ENCODE results near the gene ZC3H12C.

The ZC3H12C gene

DNA sequence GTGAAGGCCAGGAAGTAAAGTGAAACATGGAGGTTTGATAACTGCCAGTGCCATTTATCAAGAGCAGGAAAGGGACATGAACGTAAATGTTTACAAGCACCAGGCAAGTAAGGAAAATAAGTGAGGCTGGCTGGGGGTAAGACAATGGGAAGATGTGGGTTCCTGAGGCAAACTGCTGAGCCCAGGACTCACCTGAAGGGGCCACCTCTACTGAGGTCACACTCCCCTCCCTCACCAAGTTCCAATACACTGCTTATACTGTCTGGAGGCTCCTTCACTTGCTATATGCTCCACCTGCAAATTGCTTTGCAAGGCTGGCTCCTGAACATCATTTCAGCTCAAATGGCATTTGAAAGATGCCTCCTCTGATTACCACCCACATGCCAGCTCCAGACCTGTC, 10.3 kb upstream of the ZC3H12C start:
- in situ Hi-C loops (cut with MboI; ENCODE audit: low sequenced_read_pairs) = no loop called here
- peaks cover 4% of the 10 kb centered on the region; the same call in 1 of the 2 replicates for H3K4me1 ChIP-seq
- H3K4me3 ChIP-seq = no peak overlapping the region
- peaks cover 6% of the 10 kb centered on the region for H3K9me3 ChIP-seq
- no peaks in the 10 kb centered on the region for H3K36me3 ChIP-seq (replicated peaks)
- peaks cover 10% of the 10 kb centered on the region for H3K27me3 ChIP-seq (ENCODE audit: low read depth)
- no peak for DNase-seq (ENCODE audit: low spot score in 2 of 2)

DNA sequence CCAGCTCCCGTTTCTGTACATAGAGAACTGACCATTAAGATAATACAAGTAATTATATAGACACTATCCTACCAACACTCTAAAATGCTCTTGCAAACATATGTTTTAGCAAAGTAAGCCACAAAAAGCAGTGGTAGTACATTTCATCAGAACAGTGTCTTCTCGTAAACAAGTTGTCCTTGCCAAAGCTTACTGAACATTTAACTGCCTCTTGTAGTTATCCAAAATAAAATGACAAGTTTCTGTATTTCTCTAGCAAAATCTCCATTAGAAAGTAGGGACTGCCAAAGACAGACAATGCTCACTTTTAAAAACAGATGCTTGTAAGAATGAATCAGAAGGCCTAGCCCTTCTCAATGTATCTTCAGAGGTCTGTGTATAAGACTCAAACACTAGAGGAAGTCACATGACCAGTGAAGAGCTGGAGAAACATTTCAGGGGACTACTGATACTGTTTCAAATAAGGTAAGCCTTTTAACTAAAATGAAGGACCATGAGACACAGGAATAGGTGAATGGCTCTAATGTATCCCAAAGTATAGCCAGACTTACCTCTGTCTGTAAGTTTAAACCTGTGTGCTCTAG, 7.8 kb upstream of the ZC3H12C start:
- no peaks in the 10 kb centered on the region for H3K36me3 ChIP-seq (replicated peaks)
- DNase-seq (ENCODE audit: low spot score in 2 of 2) = no peak
- H3K27me3 ChIP-seq (ENCODE audit: low read depth) = peaks cover 31% of the 10 kb centered on the region
- no peaks in the 10 kb centered on the region for H3K9me3 ChIP-seq
- in situ Hi-C loops (cut with MboI; ENCODE audit: low sequenced_read_pairs) = no loop called here
- H3K4me3 ChIP-seq = no peak overlapping the region
- H3K4me1 ChIP-seq = no peaks in the 10 kb centered on the region

DNA sequence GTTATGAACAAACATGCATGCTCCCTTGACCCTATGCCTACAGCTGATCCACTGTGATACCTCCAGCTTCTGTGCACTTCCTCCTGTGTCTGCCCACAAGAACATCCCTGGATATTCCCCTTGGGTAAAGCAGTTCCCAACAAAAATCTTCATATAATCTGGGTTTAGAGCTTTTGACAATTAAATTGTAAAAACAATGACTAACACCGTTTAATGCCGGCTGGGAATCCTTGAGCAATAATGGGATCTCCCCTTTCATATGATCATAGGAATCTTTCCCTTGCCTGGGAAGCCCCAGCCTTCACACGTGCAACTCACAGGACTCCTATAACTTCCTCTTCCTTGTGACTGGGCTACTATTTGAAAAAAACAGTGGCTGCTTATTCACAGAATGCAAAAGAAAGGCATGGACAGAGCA, 6.3 kb upstream of the ZC3H12C start:
- in situ Hi-C loops (cut with MboI; ENCODE audit: low sequenced_read_pairs) = no loop called here
- H3K27me3 ChIP-seq (ENCODE audit: low read depth) = peaks cover 31% of the 10 kb centered on the region
- peaks cover under 1% of the 10 kb centered on the region; the same call in 1 of the 2 replicates for H3K4me1 ChIP-seq
- H3K9me3 ChIP-seq = no peaks in the 10 kb centered on the region
- H3K36me3 ChIP-seq (replicated peaks) = no peaks in the 10 kb centered on the region
- DNase-seq (ENCODE audit: low spot score in 2 of 2) = no peak
- no peak overlapping the region for H3K4me3 ChIP-seq

DNA sequence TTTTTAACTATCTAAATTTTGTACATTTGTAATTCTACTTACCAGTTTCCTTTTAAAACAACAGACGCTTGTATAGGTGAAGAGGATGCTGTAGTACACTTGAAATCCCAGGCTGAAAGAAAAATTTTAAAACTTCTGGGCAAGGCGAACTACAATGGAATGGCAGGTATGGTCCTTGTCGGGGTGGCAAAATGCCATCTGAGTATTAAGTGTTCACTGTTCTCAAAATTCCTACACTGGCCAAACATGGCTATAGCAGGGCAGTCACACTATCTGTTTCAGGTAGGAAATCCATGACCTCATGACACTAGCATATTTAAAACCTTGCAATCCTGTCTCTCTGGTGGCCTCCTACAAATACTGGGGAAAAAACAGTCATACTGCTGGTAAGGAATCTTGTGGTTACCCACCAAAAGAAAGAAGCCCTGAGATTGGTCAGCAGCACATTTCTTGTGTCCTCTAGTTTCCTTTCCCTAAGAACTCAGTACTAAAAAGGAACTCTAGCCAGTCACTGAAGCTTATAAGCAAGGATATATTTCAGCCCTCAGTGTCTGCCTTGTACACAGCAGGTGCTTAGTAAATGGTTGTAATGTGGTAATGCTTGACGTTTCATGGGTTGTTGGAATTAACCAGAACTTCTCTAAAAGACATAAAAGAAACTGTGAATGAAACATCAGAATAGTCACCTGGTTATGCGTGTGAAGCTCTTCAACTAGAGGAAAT, 5.2 kb upstream of the ZC3H12C start:
- peaks cover 29% of the 10 kb centered on the region for H3K27me3 ChIP-seq (ENCODE audit: low read depth)
- no peak for DNase-seq (ENCODE audit: low spot score in 2 of 2)
- no peaks in the 10 kb centered on the region for H3K36me3 ChIP-seq (replicated peaks)
- no peak overlapping the region for H3K4me3 ChIP-seq
- in situ Hi-C loops (cut with MboI; ENCODE audit: low sequenced_read_pairs) = no loop called here
- H3K4me1 ChIP-seq = peaks cover 5% of the 10 kb centered on the region; the same call in 1 of the 2 replicates
- no peaks in the 10 kb centered on the region for H3K9me3 ChIP-seq

DNA sequence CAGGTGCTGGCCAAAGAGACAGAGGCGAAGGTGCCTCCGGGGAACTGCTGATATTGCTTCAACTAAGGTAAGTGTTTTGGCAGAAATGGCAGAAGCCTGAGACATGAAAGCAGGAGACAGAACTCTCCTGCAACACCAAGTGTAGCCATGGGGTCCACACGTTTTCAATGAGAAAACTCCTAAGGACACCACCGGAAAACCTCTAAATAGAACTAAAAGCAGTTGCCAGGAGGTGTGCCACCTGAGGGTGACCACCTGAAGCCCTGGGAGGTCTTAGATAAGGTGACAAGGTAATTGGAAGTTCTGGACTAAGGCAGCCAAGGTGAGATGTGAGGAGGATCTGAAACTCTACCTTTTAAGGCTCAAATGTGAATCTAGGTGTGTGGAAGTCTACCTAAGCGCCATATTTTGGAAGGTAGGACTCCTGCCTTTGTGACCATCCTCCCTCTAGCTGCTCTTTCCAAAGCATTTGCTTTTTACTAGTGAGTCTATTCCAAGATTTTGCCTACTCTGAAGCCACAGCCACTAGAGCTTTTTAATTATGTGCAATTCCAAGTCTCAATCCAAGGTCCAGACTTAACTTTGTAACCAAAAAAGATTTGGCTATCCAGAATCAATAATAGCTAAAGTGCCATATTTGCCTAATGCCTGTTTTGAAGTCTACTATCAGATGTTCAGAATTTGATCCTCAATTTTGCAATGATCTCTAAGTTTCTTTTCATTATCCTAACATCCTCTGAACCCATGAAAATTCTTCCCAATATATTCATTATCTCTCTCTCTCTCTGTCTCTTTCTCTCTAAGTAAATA, 4.5 kb upstream of the ZC3H12C start:
- Histone ChIP-seq H3K9me3 (no peaks in the 10 kb centered on the region), H3K36me3 (replicated peaks) (no peaks in the 10 kb centered on the region), H3K4me1 (peaks cover 5% of the 10 kb centered on the region; the same call in 1 of the 2 replicates), H3K4me3 (no peak overlapping the region), H3K27me3 (ENCODE audit: low read depth) (peaks cover 29% of the 10 kb centered on the region)
- in situ Hi-C loops (cut with MboI; ENCODE audit: low sequenced_read_pairs) = no loop called here
- DNase-seq (ENCODE audit: low spot score in 2 of 2) = no peak

DNA sequence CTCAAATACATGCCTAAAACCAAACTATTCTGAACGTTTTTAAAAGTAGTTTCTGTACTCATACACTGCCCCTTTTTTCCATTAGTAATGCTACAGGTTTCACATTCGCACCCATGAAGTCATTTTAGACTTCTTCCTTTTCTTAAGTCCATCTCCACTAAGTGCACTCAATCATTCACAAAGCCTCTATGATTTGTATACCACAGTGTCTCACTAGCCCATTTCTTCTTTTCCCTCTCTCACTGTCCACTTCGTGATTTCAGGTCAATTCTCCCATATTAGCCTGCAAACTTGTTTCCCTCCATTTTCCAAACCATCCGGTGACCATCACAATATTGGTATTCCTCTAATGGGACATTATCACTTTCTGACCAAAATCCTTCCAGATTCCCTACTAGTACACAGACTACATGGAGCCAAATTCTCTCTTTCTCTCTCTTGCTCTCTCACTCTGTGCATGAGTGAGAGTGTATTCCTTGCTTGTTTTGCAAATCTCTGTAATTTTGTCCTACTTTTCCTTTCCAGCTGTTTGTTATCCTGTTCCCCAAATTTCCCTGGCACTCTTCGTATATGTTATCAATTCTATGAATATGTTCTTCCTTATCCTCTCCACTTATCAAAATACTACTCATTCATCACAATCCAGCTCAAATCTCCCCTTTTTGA, 3.4 kb upstream of the ZC3H12C start:
- DNase-seq (ENCODE audit: low spot score in 2 of 2) = no peak
- H3K36me3 ChIP-seq (replicated peaks) = no peaks in the 10 kb centered on the region
- peaks cover 29% of the 10 kb centered on the region for H3K27me3 ChIP-seq (ENCODE audit: low read depth)
- no peaks in the 10 kb centered on the region for H3K9me3 ChIP-seq
- H3K4me3 ChIP-seq = no peak overlapping the region
- peaks cover 10% of the 10 kb centered on the region; the same call in 1 of the 2 replicates for H3K4me1 ChIP-seq
- in situ Hi-C loops (cut with MboI; ENCODE audit: low sequenced_read_pairs) = no loop called here

DNA sequence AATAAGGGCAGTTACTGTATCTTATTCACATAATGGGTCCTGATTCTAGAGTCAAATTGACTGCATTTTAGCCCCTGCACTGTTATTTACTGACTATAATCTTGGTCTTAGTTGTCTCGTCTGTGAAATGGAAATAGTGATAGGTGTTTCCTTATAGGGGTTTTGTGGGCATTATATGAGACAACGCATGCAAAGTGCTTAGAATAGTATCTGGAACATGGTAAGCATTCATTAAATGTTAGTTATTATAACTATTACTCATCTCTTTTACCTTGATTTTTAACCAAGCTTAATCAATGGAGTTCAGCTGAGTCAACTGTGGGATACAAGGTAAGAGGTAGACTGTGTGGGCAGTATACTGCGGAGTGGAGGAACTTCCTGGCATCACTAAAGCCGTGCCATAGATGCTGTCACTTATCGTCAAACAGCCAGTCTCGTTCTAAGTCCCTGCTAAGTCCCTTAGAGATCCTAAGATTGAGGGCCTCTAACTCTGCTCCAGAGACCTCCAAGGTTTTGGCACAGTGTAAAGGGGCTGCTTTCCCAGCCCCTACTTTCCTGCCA, 2.6 kb upstream of the ZC3H12C start:
- Histone ChIP-seq H3K36me3 (replicated peaks) (no peaks in the 10 kb centered on the region), H3K9me3 (no peaks in the 10 kb centered on the region), H3K4me3 (no peak overlapping the region), H3K4me1 (peaks cover 10% of the 10 kb centered on the region; the same call in 1 of the 2 replicates), H3K27me3 (ENCODE audit: low read depth) (peaks cover 29% of the 10 kb centered on the region)
- in situ Hi-C loops (cut with MboI; ENCODE audit: low sequenced_read_pairs) = no loop called here
- DNase-seq (ENCODE audit: low spot score in 2 of 2) = no peak

DNA sequence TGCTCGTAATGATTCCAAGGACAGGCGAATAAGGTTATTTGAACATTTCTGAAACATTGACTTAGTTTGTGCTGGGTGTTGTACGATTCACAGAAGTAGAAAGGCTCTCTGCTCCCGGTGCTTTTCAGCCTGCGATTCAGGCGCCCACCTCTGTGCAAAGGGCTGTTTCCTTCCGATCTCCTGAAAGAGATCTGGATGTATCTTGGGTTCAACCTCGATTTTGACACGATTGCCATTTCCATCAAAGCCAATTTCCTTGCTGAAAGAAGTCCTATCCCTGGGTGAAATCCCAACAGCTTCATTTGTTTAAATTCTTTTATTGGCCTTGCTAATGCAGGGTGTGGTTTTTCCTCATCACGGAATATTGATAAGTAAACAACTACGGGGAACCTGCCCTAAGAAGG, 1.1 kb upstream of the ZC3H12C start:
- peak; percentile 6 to 27 for DNase-seq (ENCODE audit: low spot score in 2 of 2)
- in situ Hi-C loops (cut with MboI; ENCODE audit: low sequenced_read_pairs) = no loop called here

DNA sequence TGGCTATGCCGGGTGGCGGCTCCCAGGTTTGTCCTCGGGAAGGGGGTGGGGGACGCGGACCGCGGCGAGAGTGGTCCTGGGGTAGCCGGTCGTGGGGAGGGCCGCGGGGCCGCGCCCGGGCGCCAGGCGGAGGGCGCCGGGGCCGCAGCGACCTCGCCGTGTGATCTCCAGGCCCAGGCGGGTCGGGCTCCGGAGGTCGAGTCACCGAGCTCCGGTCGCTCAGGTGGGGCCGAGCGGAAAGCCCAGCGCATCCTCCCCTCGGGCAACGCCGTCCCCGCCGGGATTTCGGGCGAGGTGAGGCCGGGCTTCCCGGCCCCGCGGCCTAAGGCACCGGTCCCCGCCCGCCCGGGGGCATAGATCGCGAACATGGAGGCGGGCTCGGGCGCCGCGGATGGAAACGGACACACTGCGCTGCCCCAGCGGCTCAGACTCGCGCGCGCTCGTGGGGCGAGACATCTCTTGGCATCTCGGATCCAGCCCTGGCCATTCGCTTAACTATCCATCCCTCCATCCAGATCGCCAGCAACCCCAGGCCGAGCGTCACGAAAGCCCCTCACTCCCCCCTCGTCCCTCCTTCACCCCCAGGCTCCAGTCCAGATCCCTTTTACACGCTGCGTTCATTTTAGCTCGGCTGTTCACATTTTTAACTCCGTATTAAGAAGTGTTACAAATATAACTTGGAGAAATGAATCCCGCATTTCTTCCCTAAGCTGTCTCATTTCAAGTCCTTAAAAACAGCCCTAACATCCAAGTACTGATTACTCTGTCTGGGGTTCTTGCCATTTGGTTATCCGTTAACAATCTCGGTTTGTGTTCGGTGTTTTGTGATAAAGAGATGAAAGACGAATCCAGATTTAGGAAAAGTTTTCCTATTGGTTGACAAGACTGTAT, 460 bp downstream of the ZC3H12C start:
- peaks cover 10% of the 10 kb centered on the region; the same call in 1 of the 2 replicates for H3K4me1 ChIP-seq
- peak overlapping the region; percentile 51 for H3K4me3 ChIP-seq
- peak; percentile 30 to 66 for DNase-seq (ENCODE audit: low spot score in 2 of 2)
- no peaks in the 10 kb centered on the region; the same call in 1 of the 2 replicates for H3K36me3 ChIP-seq (replicated peaks)
- no peaks in the 10 kb centered on the region for H3K9me3 ChIP-seq
- in situ Hi-C loops (cut with MboI; ENCODE audit: low sequenced_read_pairs) = no loop called here
- peaks cover 14% of the 10 kb centered on the region for H3K27me3 ChIP-seq (ENCODE audit: low read depth)

More for the DNA sequence above, 1.1 kb upstream of the ZC3H12C start:
- peaks cover 29% of the 10 kb centered on the region for H3K27me3 ChIP-seq (ENCODE audit: low read depth)
- no peaks in the 10 kb centered on the region; the same call in 1 of the 2 replicates for H3K36me3 ChIP-seq (replicated peaks)
- H3K4me1 ChIP-seq = peaks cover 10% of the 10 kb centered on the region; the same call in 1 of the 2 replicates
- H3K4me3 ChIP-seq = peak overlapping the region; percentile 46
- H3K9me3 ChIP-seq = no peaks in the 10 kb centered on the region

DNA sequence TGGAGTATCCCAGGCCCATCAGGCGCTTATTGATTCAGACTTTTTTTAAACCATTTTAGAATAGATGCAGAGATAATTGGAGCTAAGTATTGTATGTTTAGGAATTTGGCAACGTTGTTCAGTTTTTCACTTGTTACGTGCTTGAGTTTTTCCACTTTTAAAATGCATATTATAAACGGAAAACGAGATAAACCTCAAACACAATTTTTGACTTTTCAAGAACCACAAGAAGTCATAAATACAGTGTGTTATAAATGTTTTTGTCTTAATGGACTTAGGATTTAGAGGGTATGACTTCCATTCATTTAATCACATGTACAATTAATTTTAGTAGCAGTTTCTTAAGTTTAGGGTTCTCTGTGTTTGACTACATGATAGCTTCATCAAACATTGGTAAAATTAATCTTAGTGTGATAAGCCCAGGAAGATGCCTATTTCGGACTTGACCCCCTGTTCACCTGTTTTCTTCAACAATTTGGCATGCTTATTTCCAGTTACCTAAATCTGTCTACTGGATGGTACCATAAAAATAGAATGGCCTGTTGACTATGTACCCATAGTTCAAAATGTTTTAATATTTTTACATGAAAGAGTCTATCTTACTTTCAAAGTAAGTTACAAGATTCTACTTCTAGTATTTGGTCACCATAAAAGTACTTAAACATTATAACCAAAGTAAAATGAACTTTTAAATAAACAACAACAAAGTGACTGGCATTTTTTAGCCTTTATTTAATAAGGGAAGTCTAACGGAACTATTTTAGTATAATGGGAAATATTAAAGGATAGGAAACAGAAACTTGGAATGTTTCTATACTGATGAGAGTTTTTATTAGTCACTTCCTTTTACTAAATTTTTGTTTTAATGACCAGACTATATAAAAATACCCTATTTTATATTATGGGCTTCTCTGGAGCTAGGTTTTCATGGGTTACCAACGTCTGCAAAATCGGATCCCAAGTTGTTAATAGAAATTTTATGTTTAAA, 1.4 kb downstream of the ZC3H12C start:
- in situ Hi-C loops (cut with MboI; ENCODE audit: low sequenced_read_pairs) = no loop called here
- no peaks in the 10 kb centered on the region for H3K9me3 ChIP-seq
- peak overlapping the region; percentile 51 for H3K4me3 ChIP-seq
- H3K27me3 ChIP-seq (ENCODE audit: low read depth) = peaks cover 4% of the 10 kb centered on the region
- no peak for DNase-seq (ENCODE audit: low spot score in 2 of 2)
- H3K4me1 ChIP-seq = peaks cover 10% of the 10 kb centered on the region; the same call in 1 of the 2 replicates
- H3K36me3 ChIP-seq (replicated peaks) = no peaks in the 10 kb centered on the region; the same call in 1 of the 2 replicates

DNA sequence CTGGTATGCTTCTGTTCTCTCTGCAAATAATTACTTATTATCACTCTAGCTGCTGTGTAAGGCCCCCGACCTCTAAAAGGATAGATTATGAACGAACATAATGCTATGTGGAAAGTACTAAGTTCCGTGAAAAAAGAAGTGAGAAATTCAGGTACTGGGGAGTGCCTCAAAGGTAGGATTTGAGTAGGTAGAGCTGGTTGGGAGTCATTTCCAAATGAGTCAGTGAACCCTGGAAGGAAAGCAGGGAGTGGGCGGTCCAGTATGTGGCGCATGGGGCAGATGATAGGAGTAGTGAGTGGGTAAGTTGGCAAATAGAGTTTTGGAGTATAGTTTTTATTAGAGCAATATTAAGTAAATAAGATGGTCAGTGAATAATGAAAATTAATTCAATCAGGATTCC, 2.4 kb downstream of the ZC3H12C start:
- in situ Hi-C loops (cut with MboI; ENCODE audit: low sequenced_read_pairs) = no loop called here

More for the DNA sequence above, 2.4 kb downstream of the ZC3H12C start:
- no peak for DNase-seq (ENCODE audit: low spot score in 2 of 2)
- H3K4me3 ChIP-seq = no peak overlapping the region
- peaks cover 10% of the 10 kb centered on the region; the same call in 1 of the 2 replicates for H3K4me1 ChIP-seq
- H3K9me3 ChIP-seq = no peaks in the 10 kb centered on the region
- H3K27me3 ChIP-seq (ENCODE audit: low read depth) = no peaks in the 10 kb centered on the region
- no peaks in the 10 kb centered on the region; the same call in 1 of the 2 replicates for H3K36me3 ChIP-seq (replicated peaks)
